Measurements from ENCODE around the gene KLK15. TPM values are rescaled to one million over a fixed set of nuclear protein-coding genes. Genes with fewer than 3 reads are reported as not detected.
A peak's percentile ranks its signal among the peaks of the same experiment; 100 is the strongest.

The KLK15 gene
- total and polyA plus RNA-seq, 2 of the 4 experiments (the other 2 are of a cell fraction), result not detected

DNA sequence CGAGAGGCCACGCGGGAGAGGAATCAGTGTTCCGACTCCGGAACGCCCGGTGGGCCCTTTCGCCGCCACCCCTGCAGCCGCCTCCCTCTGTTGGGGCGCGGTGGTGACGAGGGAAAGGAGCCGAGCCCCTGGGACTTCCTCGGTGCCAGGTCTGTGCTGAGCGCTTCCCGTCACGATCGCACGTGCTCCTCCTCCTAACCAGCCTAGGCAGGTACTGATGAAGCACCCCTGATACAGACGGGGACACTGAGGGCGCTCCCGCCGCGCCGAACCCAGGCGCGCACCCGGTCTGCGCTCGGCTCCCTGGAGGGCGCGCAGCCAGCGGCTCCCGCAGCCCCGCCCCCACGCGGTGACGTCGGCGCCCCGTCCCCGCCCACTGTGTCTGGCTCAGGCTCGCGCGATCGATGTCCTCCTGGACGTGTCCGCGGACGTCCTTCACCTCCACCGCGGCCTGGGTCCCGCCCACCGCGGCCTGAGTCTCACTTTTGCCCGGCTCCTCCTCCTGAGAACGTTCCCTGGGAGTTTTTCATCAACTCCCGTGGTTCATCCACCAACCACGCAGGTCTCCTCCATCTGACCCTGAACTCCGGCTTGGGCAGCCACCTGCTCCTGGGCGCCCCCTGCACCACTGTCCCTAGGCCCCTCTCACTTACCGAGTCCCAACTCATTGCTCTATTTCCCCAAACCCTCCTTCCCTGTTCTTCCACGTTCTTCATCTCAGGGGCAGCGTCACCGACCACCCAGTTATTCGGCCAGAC lies 2.6 kb upstream of the KLK15 start:
- Histone ChIP-seq H3K14ac (replicated peaks; ENCODE audit: low read depth, low read length) (no peak overlapping the region), H3K56ac (ENCODE audit: extremely low read depth, insufficient read depth, low read length) (no peak overlapping the region), H2BK15ac (ENCODE audit: low read depth, low read length) (no peak overlapping the region), H4K8ac (ENCODE audit: low read depth in 2 of 2, low read length in 2 of 2) (peak overlapping the region; percentile 41 to 86; a peak in 2 of 4 replicates), H3K4me3 (ENCODE audit: insufficient read depth, low read depth, low read length) (peak overlapping the region; percentile 69), H4K5ac (ENCODE audit: low read depth, low read length) (peak overlapping the region; percentile 16; the same call in 1 of the 2 replicates), H2AK9ac (replicated peaks; ENCODE audit: low read depth, low read length, poor library complexity) (peak overlapping the region; percentile 17), H4K20me1 (ENCODE audit: insufficient read depth, low read length) (no peaks in the 10 kb centered on the region), H2AK5ac (ENCODE audit: low read depth, low read length) (no peak overlapping the region), H2BK5ac (ENCODE audit: low read depth, low read length, poor library complexity, severe bottlenecking) (no peak overlapping the region), H3K79me1 (ENCODE audit: low read depth in 1 of 2, low read length in 2 of 2) (no peaks in the 10 kb centered on the region), H3K23ac (ENCODE audit: low read depth, low read length) (no peak overlapping the region; the same call in 1 of the 2 replicates), H4K91ac (ENCODE audit: insufficient read depth, low read depth, low read length) (no peak overlapping the region), H3K9ac (ENCODE audit: low read depth, low read length) (peak overlapping the region; percentile 54), H3K18ac (ENCODE audit: low read depth, low read length) (peak overlapping the region; percentile 2; the same call in 1 of the 2 replicates), H3K4me1 (ENCODE audit: control insufficient read depth, insufficient read depth, low read length) (no peaks in the 10 kb centered on the region), H2BK20ac (ENCODE audit: low read depth, low read length) (no peak overlapping the region), H3K27me3 (ENCODE audit: control insufficient read depth, insufficient read depth, low read length) (no peaks in the 10 kb centered on the region), H3K27ac (ENCODE audit: insufficient read depth, low read length) (no peak overlapping the region; the same call in 1 of the 2 replicates), H3K9me3 (ENCODE audit: control insufficient read depth, insufficient read depth, low read length) (no peaks in the 10 kb centered on the region), H3K36me3 (ENCODE audit: control insufficient read depth, insufficient read depth, low read length) (no peaks in the 10 kb centered on the region), H2AFZ (replicated peaks; ENCODE audit: low read length, poor library complexity) (peak overlapping the region; percentile 94), H2BK120ac (ENCODE audit: low read depth, low read length) (no peak overlapping the region), H3K4ac (ENCODE audit: low read depth, low read length) (peak overlapping the region; percentile 55; the same call in 1 of the 2 replicates), H3K4me2 (ENCODE audit: low read depth, low read length) (peak overlapping the region; percentile 91), H3K9me1 (ENCODE audit: insufficient read depth, low read length) (no peaks in the 10 kb centered on the region)
- CTCF ChIA-PET, result no interaction called here
- WGBS, 2 experiments (ENCODE audit: extremely low coverage in 2 of 2, insufficient read length in 1 of 2), result 14% methylated on average over 8 of the region's 67 CpGs; no CpG with 5 or more reads in 1 of the 2 experiments
- no TSS peak for BruUV-seq (replicated peaks)
- intact Hi-C loops (cut with micrococcal nuclease) (no loop called here), dilution Hi-C loops (cut with HindIII; ENCODE audit: low sequenced_read_pairs, unreplicated experiment) (no loop called here), in situ Hi-C loops (cut with MboI; ENCODE audit: low sequenced_read_pairs) (no loop called here)
- peak; percentile 97 for ATAC-seq (ENCODE audit: low read depth)
- POLR2A ChIA-PET (ENCODE audit: unreplicated experiment), result no interaction called here
- peak; percentile 45 for DNase-seq
- no peak for TF ChIP-seq RAD21 (IDR thresholded peaks at IDR 0.05; ENCODE audit: low read length)
- no peak for TF ChIP-seq MAFK (IDR thresholded peaks at IDR 0.05; ENCODE audit: low read depth, low read length)
- TF ChIP-seq USF2 (IDR thresholded peaks at IDR 0.05; ENCODE audit: low read depth, low read length), result no peak
- TF ChIP-seq FOS (IDR thresholded peaks at IDR 0.05; ENCODE audit: low read depth, low read length), result no peak
- no peak for TF ChIP-seq CEBPB (IDR thresholded peaks at IDR 0.05; ENCODE audit: low read depth, low read length)
- TF ChIP-seq MAZ (IDR thresholded peaks at IDR 0.05; ENCODE audit: borderline replicate concordance, low read depth, low read length), result peak; percentile 72
- TF ChIP-seq SMC3 (IDR thresholded peaks at IDR 0.05; ENCODE audit: low read depth, low read length), result no peak

Data from IMR-90 (cell line).